Lower lobe of right lung (tissue), 2 donors: ENCODE results near the gene SYT7. TPM values are rescaled to one million over a fixed set of nuclear protein-coding genes. Genes with fewer than 3 reads are reported as not detected.
A peak's percentile ranks its signal among the peaks of the same experiment; 100 is the strongest.
"Not testable (repeated sequence)": the region's sequence is repeated elsewhere in the genome, so short reads cannot be mapped to it uniquely, and the experiment has no call there.

Experiments
- ATAC-seq, 2 donors: fragments of 200-7000 bp; cut with Tn5 transposase; one replicate each; pipeline ENCODE4 v1.9.1; 2020 to 2022; ENCODE audit warnings: mild to moderate bottlenecking in 2 of 2, moderate library complexity in 2 of 2
- DNase-seq: peaks from one replicate; pipeline ENCODE4 v3.0.0-alpha.2; 2020
- H3K27ac ChIP-seq: fragments of 200-600 bp; one replicate; pipeline ENCODE4 v1.8.0; 2022
- H3K27me3 ChIP-seq: fragments of 200-600 bp; one replicate; pipeline ENCODE4 v1.8.0; 2022; ENCODE audit warnings: low read depth
- H3K36me3 ChIP-seq: fragments of 200-600 bp; one replicate; pipeline ENCODE4 v1.8.0; 2022; ENCODE audit warnings: mild to moderate bottlenecking
- H3K4me1 ChIP-seq: fragments of 200-600 bp; one replicate; pipeline ENCODE4 v1.8.0; 2022
- H3K4me3 ChIP-seq: fragments of 200-600 bp; one replicate; pipeline ENCODE4 v1.8.0; 2022; ENCODE audit warnings: mild to moderate bottlenecking
- H3K9me3 ChIP-seq: fragments of 200-600 bp; one replicate; pipeline ENCODE4 v1.8.0; 2022
- CTCF ChIP-seq: fragments of 200-600 bp; IDR thresholded peaks from one replicate; pipeline ENCODE4 v1.8.0; 2022; ENCODE audit warnings: antibody characterized with exemption, mild to moderate bottlenecking
- intact Hi-C: fragments of 100-400 bp; cut with DNase I; formaldehyde crosslinking; loops from one replicate; pipeline ENCODE4 v1.11.0; 2022
- microRNA-seq: library from miRNA; unstranded; fragments of <30 nt; microRNA quantifications from one replicate; pipeline ENCODE4 v1.2.0, GENCODE V29; 2020; ENCODE audit warnings: borderline number of aligned reads
- total RNA-seq: library from RNA; stranded (reverse); fragmentation: NEBNext Ultra II Directional; extraction: Animal tissue kit (Norgen Biotek cat#: 25700); gene quantifications from one replicate; pipeline ENCODE4 v1.2.1, GENCODE V29; 2021
- donor health status: DM: no; HTN: yes; CAD: no; lungs with severe emphysema.

The SYT7 gene
- total RNA-seq, 1 donor from 2014 or later, result 3.8 TPM

GRCh38 chr11:61472868-61473267 is 108.0 kb downstream of the SYT7 start:
- Histone ChIP-seq H3K27ac (peak overlapping the region; percentile 73), H3K36me3 (peaks cover 28% of the 10 kb centered on the region), H3K4me1 (peaks cover 16% of the 10 kb centered on the region), H3K9me3 (no peaks in the 10 kb centered on the region), H3K4me3 (no peak overlapping the region), H3K27me3 (no peaks in the 10 kb centered on the region)
- intact Hi-C loops, result no loop called here
- TF ChIP-seq CTCF, result no peak
- DNase-seq, result no peak
- peak; percentile 18 to 42 for ATAC-seq

GRCh38 chr11:61472282-61472681 is 108.6 kb downstream of the SYT7 start:
- peaks cover 31% of the 10 kb centered on the region for H3K36me3 ChIP-seq
- ATAC-seq (peak; percentile 76 to 80), DNase-seq (peak; percentile 78)
- H3K4me1 ChIP-seq, result peaks cover 11% of the 10 kb centered on the region
- intact Hi-C loops, result no loop called here
- no peak overlapping the region for H3K4me3 ChIP-seq
- H3K9me3 ChIP-seq, result no peaks in the 10 kb centered on the region
- TF ChIP-seq CTCF, result no peak
- H3K27ac ChIP-seq, result peak overlapping the region; percentile 73
- no peaks in the 10 kb centered on the region for H3K27me3 ChIP-seq

- H3K36me3 ChIP-seq, result peaks cover 24% of the 10 kb centered on the region
- no peak for TF ChIP-seq CTCF
- H3K27ac ChIP-seq, result no peak overlapping the region
- H3K4me1 ChIP-seq, result peaks cover 6% of the 10 kb centered on the region
- DNase-seq (no peak), ATAC-seq (no peak)
- no peaks in the 10 kb centered on the region for H3K9me3 ChIP-seq
- no peak overlapping the region for H3K4me3 ChIP-seq
- H3K27me3 ChIP-seq, result no peaks in the 10 kb centered on the region
- intact Hi-C loops, result no loop called here
These were observed 112.9 kb downstream of the SYT7 start for GRCh38 chr11:61468002-61468401.

- H3K4me3 ChIP-seq, H3K9me3 ChIP-seq, intact Hi-C loops, H3K27ac ChIP-seq, ATAC-seq, H3K4me1 ChIP-seq, DNase-seq, H3K27me3 ChIP-seq: not testable (repeated sequence)
- H3K36me3 ChIP-seq, result peaks cover 24% of the 10 kb centered on the region
These were observed 113.3 kb downstream of the SYT7 start for GRCh38 chr11:61467602-61468001.

Small RNA genes lying within 50 kb of the gene (microRNA-seq; reads per million reads assigned to microRNA genes)
- gene MIR4488, result not detected

Other genes with a start within 250 kb of the SYT7 start
- 122 TPM for gene DDB1, start 248.0 kb downstream of the SYT7 start, total RNA-seq
- 35.0 TPM for gene TKFC, start 247.8 kb downstream of the SYT7 start, total RNA-seq
- 47.2 TPM for gene CYB561A3, start 219.2 kb downstream of the SYT7 start, total RNA-seq
- 38.9 TPM for gene TMEM138, start 218.7 kb downstream of the SYT7 start, total RNA-seq
- gene TMEM216, start 188.5 kb downstream of the SYT7 start, total RNA-seq, result 11.9 TPM
- 69.8 TPM for gene CPSF7, start 151.1 kb downstream of the SYT7 start, total RNA-seq
- 35.2 TPM for gene SDHAF2, start 151.0 kb downstream of the SYT7 start, total RNA-seq
- 6.4 TPM for gene LRRC10B, start 72.3 kb downstream of the SYT7 start, total RNA-seq
- 7.1 TPM for gene DAGLA, start 99.3 kb upstream of the SYT7 start, total RNA-seq
- 37.9 TPM for gene MYRF, start 171.6 kb upstream of the SYT7 start, total RNA-seq
- 104 TPM for gene TMEM258, start 211.5 kb upstream of the SYT7 start, total RNA-seq
- gene FEN1, start 211.8 kb upstream of the SYT7 start, total RNA-seq, result 5.4 TPM
- 63.6 TPM for gene FADS1, start 235.9 kb upstream of the SYT7 start, total RNA-seq
- 82.0 TPM for gene FADS2, start 247.2 kb upstream of the SYT7 start, total RNA-seq